HG02571 (cell line): ENCODE results near the gene WDR88.
"Not testable (repeated sequence)": the region's sequence is repeated elsewhere in the genome, so short reads cannot be mapped to it uniquely, and the experiment has no call there.

Experiments
- ATAC-seq: cut with Tn5 transposase; IDR thresholded peaks from one replicate; pipeline ENCODE4 v1.9.1; 2021; ENCODE audit warnings: mild to moderate bottlenecking, moderate library complexity; ENCODE audit not compliant: unreplicated experiment

WDR88 gene

DNA sequence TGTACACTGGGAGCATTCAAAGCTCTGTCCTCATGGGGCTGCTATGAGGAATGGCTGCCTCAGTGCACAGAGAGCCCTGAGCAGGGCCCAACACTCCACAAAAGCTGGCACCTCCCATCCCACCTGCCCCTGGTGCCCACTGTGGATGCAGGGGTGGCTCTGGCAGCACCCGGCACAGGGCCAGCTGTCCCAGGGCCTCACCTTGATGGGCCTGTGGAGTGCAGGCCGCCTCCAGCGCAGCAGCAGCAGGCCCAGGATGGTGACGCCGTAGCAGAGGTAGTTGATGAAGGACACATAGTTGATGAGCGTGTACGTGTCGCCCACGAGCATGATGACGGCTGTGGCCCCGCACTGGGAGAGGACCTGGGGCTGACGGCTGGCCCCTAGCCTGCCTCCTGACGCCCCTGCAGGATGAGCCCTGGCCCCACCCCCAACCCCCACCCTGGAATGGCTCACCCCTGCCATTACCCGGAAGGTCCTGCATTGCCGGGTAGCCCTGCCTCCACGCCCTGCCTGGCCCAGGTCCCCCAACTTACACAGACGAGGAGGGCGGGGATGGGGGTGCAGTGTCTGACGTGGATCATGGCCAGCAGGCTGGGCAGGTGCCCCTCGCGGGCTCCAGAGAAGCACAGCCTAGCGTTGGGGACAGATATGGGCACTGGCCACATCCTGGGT, 78.5 kb downstream of the WDR88 start:
- ATAC-seq = no peak

DNA sequence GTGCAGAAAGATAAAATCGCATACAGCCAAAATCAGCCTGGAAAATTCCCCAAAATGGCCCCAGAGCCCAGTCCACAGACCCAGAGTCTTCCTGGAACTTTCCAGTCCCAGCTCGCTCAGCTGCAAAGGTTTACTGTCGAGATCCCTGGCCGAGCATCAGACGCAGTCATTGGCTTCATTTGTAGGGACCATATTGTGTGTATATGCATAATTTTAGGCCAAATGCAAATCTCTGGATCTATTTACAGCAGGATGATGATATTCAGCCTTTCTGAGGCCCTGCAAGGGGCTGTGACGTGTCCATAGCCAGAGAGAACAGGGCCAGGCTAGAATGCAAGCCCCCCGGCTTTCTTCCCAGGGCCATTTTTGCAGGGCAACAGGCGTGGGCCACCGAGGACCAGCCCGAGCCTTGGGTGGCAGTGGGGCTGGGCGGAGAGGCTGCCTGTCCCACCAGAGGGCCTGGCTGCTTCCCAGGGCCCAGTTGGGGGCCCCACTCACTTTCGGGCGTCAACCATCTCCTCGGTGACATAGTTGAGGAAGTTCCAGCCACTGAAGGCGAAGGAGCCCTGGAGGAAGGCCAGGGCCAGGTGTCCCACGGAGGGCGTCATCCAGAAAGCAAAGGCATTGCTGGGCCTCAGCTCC, 80.0 kb downstream of the WDR88 start:
- no peak for ATAC-seq

DNA sequence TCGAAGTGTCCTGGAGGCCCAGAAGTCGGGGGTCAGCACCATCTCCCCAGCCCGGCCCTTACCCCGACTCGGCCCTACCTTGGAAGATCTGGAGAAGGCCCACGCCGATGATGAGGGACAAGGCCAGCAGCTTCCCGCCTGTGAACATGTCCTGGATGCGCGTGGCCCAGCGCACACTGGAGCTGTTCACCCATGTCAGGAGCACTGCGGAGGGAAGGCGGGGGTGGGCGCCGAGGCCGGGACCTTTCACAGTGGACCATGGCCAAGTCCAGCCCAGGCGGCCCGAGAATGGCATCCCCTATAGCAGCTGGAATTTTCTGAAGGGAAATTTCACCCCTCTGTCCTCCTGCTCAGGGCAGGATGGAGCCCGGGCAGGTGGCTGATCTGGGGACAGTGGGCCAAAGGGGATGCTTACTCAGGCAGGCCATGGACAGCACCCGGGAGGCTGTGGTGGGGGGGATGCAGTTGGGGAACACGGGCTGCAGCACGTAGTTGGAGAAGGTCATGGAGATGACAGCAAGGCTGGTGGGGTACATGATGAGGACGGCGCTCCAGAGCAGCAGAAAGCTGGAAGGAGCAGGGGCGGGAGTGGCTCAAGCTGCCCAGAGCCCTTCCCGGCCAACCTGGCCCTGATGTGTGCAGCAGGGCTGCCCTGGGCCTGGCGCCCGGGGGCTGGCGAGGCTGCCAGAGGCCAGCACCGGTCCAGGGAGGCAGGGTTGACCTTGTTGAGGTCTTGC, 80.7 kb downstream of the WDR88 start:
- no peak for ATAC-seq

DNA sequence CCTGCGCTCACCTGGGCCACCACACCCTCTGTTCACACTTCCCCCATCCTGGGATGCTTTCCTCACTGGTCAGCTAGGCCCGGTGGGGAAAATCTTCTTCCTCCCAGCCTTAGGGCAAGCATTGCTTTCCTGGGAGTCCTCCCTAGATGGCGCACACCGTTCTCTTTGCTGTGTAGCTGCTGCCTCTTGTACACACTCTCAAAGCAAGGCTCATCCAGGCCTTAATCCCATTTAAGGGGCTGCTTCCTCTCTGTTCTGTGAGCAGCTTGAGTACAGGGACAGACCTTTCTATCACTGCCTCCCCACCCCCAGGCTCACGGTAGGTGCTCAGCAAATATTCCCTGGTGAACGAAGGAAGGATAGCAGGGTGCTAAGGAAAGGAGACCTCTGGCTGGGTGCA, 82.7 kb downstream of the WDR88 start:
- ATAC-seq = no peak

DNA sequence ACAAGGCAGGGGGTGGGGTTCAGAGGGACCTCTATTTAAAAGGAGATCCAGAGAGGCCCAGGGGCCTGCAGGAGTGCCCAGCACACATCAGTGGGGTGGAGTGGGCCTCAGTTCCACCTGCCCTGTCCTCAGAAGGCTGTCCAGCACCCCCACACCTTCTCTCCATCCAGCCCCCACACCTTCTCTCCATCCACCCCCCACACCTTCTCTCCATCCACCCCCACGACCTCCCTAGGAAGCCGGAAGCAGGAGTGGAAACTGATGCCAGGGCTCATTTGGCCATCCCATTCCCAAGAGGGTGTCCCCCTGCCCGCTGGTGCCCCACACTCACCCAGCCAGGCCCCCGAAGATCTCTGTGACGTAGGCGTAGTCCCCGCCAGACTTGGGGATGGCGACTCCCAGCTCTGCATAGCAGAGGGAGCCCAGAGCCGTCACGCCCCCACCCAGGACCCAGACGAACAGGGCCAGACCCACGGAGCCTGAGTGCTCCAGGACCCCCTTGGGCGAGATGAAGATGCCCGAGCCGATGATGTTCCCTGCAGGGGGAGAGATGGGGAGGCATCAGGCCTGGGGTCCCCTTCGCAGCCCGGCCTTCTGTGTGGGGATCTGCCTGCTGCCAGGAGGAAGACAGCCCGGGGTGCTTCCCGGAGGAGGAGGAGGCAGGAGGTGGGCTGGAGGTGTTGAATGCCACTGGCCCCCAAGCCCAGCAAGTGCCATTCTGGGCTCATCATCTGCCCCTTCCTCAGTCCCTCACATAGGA, 83.7 kb downstream of the WDR88 start:
- ATAC-seq = no peak

DNA sequence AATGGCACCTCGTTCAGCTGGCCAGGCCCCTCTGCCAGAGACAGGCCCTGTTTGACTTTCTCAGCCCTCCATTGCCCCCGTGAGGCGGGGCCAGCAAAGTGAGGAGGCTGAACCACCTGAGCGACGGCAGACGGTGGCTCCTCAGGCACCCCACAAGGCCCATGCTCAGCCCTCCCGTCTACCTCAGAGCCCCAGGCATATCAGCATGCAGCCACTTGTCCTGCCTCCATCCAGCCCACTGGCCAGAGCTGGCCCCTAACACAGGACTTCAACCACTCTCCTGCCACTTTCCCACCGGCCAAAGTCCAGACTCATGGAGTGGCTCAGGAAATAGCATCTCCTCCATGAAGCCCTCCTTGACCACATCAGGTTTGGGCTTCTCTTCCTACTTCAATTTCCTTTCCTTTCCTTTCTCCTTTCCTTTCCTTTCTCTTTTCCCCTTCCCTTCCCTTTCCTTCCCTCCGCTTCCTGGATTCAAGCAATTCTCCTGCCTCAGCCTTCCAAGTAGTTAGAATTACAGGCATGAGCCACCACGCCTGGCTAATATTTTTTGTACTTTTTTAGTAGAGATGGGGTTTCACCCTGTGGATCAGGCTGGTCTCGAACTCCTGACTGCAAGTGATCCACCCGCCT, 84.4 kb downstream of the WDR88 start:
- no peak for ATAC-seq

DNA sequence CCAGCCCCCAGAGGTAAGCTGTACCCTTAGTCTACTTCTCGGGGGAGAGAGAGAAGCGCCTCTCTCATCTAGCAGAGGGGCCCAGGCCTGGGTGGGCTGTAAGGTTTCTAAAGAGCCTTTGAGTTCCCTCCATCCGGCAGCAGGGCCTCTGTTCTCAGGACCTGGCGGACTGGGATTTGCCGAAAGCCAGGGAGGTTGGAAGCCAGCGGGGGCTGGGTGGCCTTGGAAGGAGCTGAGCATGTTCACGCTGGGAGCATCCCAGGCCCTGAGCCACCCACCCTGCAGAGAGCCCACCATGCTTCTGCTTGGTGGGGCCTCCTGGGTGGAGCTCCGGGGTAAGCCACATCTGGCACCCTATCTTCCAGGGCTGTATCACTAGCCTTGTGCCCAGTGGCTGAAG, 86.0 kb downstream of the WDR88 start:
- no peak for ATAC-seq

DNA sequence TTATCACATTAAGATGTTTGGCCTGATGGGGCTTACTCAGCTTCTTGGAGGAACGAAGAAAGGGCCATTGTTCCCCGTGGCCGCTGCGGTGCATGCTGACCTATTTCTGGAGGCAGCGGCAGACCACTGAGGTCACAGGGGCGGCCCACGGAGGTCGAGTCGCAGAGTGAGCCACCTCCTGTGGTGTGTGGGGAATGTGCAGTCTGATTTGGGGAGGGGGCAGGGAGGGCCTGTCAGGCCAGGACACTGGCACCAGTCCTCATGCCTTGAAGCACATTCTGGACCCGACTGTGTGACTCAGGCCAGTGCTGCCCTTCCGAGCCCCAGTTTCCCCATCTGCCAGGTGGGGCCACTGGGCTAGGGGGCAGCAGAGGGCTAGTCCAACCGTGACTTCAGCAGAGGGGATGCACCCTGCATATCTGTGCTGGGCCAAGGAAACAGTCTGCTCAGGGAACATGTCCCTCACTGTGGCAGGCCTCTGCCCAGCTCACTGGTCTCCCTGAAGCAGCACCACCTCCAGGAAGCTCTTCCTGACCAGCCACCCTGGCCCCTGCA, 87.4 kb downstream of the WDR88 start:
- no peak for ATAC-seq

DNA sequence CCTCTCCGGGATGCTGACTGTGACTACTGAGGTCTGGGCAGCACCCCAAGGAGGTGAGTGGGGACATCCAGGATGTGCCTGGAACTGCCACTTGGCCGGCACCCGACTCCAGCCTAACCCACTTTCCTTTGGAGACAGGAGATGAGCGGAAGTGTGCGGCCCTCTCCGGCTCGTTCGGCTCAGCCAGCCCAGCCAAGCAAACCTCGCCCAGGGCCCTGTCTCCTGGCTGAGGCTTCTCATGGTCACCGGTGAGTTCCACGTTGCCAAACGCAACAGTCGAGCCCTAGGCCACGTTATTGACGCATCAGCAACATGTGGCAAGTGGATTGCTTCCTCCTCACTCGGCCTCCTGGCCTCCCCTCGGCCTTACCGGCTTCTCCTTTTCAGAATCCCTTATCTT, 88.2 kb downstream of the WDR88 start:
- no peak for ATAC-seq

DNA sequence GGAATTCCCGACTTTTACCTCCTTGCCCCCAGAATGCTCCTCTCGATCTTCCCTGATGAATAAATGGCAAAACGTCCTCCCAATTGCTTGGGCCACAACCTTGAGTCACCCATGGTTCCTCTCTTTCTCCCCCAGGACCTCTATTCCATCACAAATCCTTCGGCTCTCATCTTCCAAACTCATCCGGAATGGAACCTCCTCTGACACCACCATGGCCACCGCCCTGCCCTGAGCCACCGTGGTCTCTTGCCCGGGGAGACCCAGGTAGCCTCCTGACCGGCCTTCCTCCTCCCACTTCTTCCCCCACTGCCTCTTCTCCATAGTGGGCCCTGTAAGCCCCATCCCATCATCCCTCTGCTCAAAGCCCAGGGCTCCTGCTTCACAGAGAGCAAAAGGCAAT, 88.8 kb downstream of the WDR88 start:
- ATAC-seq = no peak

DNA sequence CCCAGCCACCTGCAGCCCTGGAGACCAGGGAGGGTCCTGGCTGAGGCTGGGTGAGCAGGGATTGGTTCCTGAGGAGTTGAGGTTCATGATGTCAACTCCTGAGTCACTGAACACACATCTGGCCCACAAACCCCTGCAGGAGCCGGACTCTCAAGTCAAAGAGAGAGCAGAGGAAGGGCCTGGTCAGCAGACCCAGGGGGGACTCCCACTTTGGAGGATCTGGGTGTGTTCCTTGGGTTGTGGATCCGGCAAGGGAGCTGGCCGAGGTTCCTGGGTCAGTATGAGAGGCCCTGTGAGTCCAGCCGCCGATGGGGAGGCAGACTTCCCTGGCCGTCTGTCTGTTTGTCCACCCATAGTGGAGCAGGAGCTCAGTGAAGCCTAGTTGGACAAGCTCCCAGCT, 89.7 kb downstream of the WDR88 start:
- no peak for ATAC-seq

DNA sequence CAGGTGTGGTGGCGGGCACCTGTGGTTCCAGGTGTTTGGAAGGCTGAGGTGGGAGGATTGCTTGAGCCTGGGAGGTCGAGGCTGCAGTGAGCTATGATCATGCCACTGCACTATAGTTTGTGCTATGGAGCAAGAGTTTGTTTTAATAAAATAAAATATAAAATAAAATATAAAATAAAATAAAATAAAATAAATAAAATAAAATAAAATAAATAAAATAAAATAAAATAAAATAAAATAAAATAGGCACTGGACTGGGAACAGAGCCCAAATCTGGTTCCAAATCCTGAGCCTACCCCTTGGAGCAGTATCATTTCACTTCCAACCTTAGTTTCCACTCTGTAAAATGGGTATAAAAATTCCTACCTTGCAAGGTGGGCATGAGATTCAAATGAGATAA, 90.3 kb downstream of the WDR88 start:
- not testable (repeated sequence) for ATAC-seq

DNA sequence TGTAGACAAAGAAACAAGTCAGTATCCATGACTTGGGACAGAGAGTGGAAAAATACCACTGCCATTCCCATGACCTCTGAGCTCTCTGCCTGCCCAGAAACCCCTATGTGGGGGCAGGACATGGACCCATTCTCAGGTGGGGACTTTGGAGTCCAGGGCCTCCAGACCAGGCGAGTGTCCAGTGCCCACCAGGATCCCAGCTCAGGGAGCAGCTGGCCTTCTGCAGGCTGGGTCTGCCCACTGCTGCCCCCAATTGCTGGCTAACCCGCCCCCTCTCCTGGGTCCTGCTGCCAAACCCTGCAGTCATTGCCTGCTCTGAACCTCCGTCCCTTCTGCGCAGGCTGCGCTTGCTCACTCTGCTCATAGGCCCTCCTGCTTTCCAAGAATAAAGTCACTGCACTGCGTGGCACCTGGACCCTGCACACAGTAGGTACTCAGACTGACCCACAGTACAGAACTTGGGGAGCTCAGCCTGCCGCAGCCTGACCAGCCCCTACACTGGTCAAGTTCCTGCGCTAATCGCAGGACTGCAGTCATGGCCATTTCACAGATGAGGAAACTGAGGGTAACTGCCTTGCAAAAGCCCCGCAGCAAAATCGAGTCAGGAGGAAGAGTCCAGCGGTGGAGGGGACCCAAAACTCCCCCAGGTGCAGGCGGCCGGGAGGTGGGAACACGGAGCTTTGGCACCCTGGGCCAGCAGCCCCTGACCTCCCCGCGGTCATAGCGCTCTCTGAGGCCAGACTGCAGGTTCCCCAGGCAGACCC, 93.0 kb downstream of the WDR88 start:
- no peak for ATAC-seq
